Fibroblast of villous mesenchyme (primary cell): ENCODE results near the gene PRKCE. TPM values are rescaled to one million over a fixed set of nuclear protein-coding genes. Genes with fewer than 3 reads are reported as not detected.

Experiments
- DNase-seq: peaks from one replicate; pipeline ENCODE4 v3.0.0-alpha.2; 2010; ENCODE audit warnings: low read depth
- H3K4me3 ChIP-seq: 2 replicates; pipeline ENCODE4 v1.5.1; 2011; ENCODE audit warnings: low read depth, mild to moderate bottlenecking, low read length
- total RNA-seq: library from RNA; depleted of rRNA; stranded (reverse); fragments of >200 nt; gene quantifications from 2 replicates; pipeline ENCODE4 v1.2.3, GENCODE V29; 2012
- TF ChIP-seq, protein P1 (sequence below): IDR thresholded peaks from 2 replicates; pipeline ENCODE4 v1.5.1; 2012; ENCODE audit warnings: low read depth, mild to moderate bottlenecking, low read length; ENCODE audit not compliant: insufficient read depth

The PRKCE gene
- total RNA-seq, result 19.0 and 27.2 TPM in 2 replicates

DNA sequence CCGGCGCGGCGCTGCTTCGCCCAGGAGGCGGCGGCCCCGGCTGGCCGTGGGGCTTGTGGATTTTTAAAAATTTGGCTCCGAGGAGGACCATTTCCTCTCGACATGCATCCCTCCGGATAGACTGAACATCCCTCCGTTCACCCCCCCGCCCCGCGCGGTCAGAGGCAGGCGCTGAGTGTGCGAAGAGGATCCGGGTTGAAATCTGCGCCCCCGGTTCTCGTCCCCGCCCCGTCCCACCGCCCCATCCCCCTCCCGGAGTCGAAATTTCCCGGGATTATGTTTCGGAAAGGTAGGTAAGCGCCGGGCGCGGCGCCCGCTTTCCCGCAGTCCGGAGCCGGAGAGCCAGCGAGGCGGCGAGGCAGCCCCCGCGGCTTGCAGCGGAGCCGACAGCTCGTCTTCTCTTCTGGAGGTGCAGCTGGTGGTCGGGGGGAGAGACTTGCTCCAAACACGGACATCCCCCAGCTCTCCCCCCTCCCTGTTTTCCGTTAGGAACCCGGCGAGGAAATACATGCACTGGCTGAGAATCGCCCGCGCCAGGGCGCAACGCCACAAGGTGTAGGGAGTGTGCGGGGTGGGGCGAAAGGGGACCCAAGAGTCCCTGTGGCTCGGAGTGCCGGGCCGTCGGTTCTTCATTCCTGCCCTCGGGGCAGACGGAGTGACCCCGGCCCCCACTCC, at the start of gene PRKCE:
Gene PRKCE, plus strand, starts transcription at position 261 of the 675 bp plus-strand sequence.
- peak within 1 kb of the TSS; percentile 83 for H3K4me3 ChIP-seq
- TF ChIP-seq, protein P1, sequence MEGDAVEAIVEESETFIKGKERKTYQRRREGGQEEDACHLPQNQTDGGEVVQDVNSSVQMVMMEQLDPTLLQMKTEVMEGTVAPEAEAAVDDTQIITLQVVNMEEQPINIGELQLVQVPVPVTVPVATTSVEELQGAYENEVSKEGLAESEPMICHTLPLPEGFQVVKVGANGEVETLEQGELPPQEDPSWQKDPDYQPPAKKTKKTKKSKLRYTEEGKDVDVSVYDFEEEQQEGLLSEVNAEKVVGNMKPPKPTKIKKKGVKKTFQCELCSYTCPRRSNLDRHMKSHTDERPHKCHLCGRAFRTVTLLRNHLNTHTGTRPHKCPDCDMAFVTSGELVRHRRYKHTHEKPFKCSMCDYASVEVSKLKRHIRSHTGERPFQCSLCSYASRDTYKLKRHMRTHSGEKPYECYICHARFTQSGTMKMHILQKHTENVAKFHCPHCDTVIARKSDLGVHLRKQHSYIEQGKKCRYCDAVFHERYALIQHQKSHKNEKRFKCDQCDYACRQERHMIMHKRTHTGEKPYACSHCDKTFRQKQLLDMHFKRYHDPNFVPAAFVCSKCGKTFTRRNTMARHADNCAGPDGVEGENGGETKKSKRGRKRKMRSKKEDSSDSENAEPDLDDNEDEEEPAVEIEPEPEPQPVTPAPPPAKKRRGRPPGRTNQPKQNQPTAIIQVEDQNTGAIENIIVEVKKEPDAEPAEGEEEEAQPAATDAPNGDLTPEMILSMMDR, result no peak
- DNase-seq, result no peak

DNA sequence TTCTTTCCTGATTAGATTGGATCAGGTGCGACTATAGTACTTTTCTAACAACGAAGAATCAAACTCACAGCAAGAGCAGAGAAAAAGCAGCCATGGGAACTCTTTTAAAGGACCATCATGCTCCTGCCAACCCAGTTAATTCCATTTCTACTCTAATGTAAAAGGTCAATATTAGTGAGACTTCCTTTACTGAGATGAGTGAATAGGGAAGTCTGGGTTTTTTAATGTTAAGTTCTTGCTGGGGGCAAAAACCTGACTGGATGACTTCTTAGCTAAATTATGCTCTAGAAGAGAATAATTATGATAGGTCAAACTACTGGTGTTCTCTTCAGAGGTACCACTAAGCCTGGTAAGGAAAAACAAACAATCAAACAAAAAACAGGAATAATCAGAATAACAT, 48.9 kb upstream of the PRKCE start:
- no peak for DNase-seq
- TF ChIP-seq, protein P1, result no peak
- H3K4me3 ChIP-seq, result no peak overlapping the region

DNA sequence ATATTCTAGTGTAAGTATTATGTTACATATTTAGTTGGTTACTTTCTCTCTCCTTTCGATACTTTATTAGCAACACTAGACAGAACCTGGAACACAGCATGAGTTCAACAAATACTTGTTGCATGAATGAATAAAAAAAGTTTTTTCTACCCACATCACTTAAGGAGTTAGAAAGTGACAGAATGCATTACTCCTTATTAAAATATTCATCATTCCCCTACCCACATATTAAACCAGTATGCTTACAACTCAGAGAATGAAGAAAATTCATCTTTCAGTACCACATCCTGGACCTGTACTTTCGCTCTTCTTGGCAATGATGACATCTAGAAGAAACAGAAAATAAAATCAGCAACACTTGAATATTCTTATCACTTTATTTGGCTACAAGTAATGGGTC, 46.4 kb upstream of the PRKCE start:
- no peak for DNase-seq
- no peak overlapping the region for H3K4me3 ChIP-seq
- TF ChIP-seq, protein P1, result no peak

DNA sequence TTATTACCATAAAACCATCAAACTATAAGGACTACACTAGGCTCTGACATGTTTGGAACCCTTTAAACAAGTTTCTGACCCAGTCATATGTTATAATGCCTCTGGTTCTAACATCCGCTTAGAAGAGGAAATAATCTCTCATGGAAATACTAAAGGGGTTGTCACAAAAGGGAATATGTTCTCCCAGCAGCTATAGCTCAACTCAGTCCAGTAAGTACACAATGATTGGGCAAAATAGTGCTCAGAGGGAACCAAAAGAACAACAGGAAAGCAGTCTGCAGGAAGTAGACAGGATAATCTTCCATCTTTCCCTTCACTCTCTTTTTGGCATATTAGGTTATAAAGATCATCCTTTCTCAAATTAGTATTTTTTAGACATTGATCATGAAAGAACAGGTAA, 44.7 kb upstream of the PRKCE start:
- DNase-seq, result no peak
- TF ChIP-seq, protein P1, result no peak

DNA sequence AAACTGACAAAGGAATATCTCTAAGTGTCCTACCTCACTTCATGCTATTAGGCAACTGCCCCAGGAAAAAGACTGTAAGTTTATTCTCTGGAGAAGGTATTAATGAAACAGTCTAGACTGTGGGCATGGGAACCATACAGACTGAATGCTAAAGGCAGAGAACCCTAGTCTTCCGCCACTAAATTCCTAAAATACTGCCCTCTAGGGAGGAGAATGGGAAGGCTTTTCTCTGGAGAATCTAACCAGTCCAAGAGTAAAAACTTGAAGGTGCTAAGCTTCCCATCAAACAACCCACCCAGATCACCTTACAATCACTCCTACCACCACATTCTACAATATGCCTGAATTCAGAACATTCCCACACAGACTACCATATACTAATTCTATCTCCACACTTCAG, 43.8 kb upstream of the PRKCE start:
- DNase-seq, result peak; percentile 25
- H3K4me3 ChIP-seq, result no peak overlapping the region
- TF ChIP-seq, protein P1, result peak; percentile 65

More for the DNA sequence above, 44.7 kb upstream of the PRKCE start:
- no peak overlapping the region for H3K4me3 ChIP-seq

DNA sequence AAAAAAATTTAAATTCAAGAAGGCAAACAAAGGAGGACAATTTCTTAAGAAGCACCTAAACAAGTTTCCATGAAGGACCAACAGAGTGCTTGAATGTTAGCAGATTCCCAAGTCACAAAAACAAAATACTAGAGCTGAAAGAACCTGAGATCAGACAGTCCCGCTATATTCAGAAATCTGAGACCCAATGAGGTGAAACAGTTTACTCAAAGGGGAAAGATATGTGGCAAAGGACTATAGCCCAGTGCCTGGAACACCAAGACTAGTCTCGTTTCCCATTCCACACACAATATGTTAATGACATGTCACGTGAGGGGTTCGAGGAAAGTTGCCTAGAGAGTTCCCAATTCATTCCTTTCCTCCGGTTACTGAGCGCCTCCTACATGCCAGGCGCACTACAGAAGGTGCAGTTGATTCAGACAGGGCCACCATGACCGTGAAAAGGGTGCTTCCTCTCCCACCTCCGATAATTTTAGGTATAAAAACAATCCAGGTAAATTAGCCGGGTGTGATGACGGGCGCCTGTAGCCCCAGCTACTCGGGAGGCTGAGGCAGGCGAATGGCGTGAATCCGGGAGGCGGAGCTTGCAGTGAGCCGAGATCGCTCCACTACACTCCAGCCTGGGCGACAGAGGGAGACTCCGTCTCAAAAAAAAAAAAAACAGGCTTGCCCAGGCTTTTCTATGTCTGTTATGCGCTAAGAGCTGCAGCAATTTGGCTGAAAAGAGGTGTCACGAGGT, 41.0 kb upstream of the PRKCE start:
- peak overlapping the region; percentile 90 for H3K4me3 ChIP-seq
- peak; percentile 65 for DNase-seq
- TF ChIP-seq, protein P1, result peak; percentile 30
